Measurements from ENCODE around the gene KCNK2. TPM values are rescaled to one million over a fixed set of nuclear protein-coding genes. Genes with fewer than 3 reads are reported as not detected.

Gene KCNK2
- polyA plus RNA-seq, 3 donors = not detected

- no peak overlapping the region for H2AFZ ChIP-seq (ENCODE audit: insufficient read depth, low read depth, low read length, poor library complexity, severe bottlenecking)
- Mint-ChIP-seq H3K9me3 (peaks cover 0 to 1% (median 0%) of the 10 kb centered on the region in 7 donors), H3K36me3 (no peaks in the 10 kb centered on the region), H3K4me3 (no peak overlapping the region), H3K27ac (no peak overlapping the region), H3K27me3 (ENCODE audit: low read depth in 3 of 3) (no peaks in the 10 kb centered on the region), H3K4me1 (peaks cover 2% of the 10 kb centered on the region)
- no peak overlapping the region for H3K4me3 ChIP-seq (replicated peaks in 1 of 3; ENCODE audit: low read depth in 2 of 3, low read length in 3 of 3)
- intact Hi-C loops (cut with micrococcal nuclease) = no loop called here
- no CpG with 5 or more reads among the region's 1 CpG for WGBS (ENCODE audit: insufficient coverage)
- TF ChIP-seq, protein P1, sequence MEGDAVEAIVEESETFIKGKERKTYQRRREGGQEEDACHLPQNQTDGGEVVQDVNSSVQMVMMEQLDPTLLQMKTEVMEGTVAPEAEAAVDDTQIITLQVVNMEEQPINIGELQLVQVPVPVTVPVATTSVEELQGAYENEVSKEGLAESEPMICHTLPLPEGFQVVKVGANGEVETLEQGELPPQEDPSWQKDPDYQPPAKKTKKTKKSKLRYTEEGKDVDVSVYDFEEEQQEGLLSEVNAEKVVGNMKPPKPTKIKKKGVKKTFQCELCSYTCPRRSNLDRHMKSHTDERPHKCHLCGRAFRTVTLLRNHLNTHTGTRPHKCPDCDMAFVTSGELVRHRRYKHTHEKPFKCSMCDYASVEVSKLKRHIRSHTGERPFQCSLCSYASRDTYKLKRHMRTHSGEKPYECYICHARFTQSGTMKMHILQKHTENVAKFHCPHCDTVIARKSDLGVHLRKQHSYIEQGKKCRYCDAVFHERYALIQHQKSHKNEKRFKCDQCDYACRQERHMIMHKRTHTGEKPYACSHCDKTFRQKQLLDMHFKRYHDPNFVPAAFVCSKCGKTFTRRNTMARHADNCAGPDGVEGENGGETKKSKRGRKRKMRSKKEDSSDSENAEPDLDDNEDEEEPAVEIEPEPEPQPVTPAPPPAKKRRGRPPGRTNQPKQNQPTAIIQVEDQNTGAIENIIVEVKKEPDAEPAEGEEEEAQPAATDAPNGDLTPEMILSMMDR (IDR thresholded peaks at IDR 0.05) = no peak
- no peaks in the 10 kb centered on the region for H3K9me3 ChIP-seq (replicated peaks in 1 of 2; ENCODE audit: control insufficient read depth in 1 of 2, insufficient read depth in 1 of 2, low read length in 2 of 2)
- H3K4me1 ChIP-seq (ENCODE audit: control insufficient read depth in 1 of 2, insufficient read depth in 2 of 2, low read length in 2 of 2) = no peaks in the 10 kb centered on the region
- no peak overlapping the region for H3K9ac ChIP-seq (ENCODE audit: insufficient read depth, low read length, poor library complexity, severe bottlenecking)
- H3K27me3 ChIP-seq (ENCODE audit: control insufficient read depth in 2 of 2, insufficient read depth in 2 of 2, low read length in 2 of 2) = no peaks in the 10 kb centered on the region
- H3K27ac ChIP-seq (ENCODE audit: low read depth in 1 of 2, low read length in 2 of 2) = no peak overlapping the region
- H3K4me2 ChIP-seq (replicated peaks; ENCODE audit: extremely low read depth, low read length, poor library complexity, severe bottlenecking) = no peak overlapping the region
- no peaks in the 10 kb centered on the region for H3K36me3 ChIP-seq (replicated peaks in 1 of 2; ENCODE audit: control insufficient read depth in 1 of 2, insufficient read depth in 2 of 2, low read length in 2 of 2)
- H3K79me2 ChIP-seq (ENCODE audit: insufficient read depth, low read length) = no peaks in the 10 kb centered on the region
- no peak for DNase-seq
- no peaks in the 10 kb centered on the region for H4K20me1 ChIP-seq (ENCODE audit: insufficient read depth, low read length)
These were observed 33.2 kb downstream of the KCNK2 start for GRCh38 chr1:215115760-215116159.

DNA sequence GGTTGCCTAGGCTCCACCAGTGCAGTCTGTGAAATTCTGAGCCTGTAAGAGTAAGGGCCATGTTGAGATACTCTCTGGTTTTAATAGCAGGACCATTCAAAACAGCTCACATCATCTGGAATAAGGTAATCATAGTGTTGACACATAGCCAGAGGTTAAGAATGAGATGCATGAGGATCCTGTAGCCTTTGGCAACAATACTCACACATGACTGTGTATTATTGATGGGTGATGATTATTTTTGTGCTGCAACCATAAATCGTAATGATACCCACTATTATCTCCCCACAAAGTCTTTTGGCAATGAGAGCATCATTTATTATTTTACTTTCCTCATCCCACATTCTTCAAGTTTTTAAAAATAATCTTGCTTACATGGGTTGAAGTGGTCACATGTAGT, 35.5 kb downstream of the KCNK2 start:
- H3K4me3 ChIP-seq (replicated peaks in 1 of 3; ENCODE audit: low read depth in 2 of 3, low read length in 3 of 3) = no peak overlapping the region
- no peak overlapping the region for H3K27ac Mint-ChIP-seq
- no peaks in the 10 kb centered on the region for H3K36me3 Mint-ChIP-seq
- no peaks in the 10 kb centered on the region for H4K20me1 ChIP-seq (ENCODE audit: insufficient read depth, low read length)
- no peaks in the 10 kb centered on the region for H3K27me3 ChIP-seq (ENCODE audit: control insufficient read depth in 2 of 2, insufficient read depth in 2 of 2, low read length in 2 of 2)
- H3K4me1 ChIP-seq (ENCODE audit: control insufficient read depth in 1 of 2, insufficient read depth in 2 of 2, low read length in 2 of 2) = no peaks in the 10 kb centered on the region
- WGBS (ENCODE audit: insufficient coverage) = no CpG with 5 or more reads among the region's 1 CpG
- peaks cover 0 to 4% (median 0%) of the 10 kb centered on the region in 7 donors for H3K9me3 Mint-ChIP-seq
- H2AFZ ChIP-seq (ENCODE audit: insufficient read depth, low read depth, low read length, poor library complexity, severe bottlenecking) = no peak overlapping the region
- H3K27ac ChIP-seq (ENCODE audit: low read depth in 1 of 2, low read length in 2 of 2) = no peak overlapping the region
- no peaks in the 10 kb centered on the region for H3K9me3 ChIP-seq (replicated peaks in 1 of 2; ENCODE audit: control insufficient read depth in 1 of 2, insufficient read depth in 1 of 2, low read length in 2 of 2)
- intact Hi-C loops (cut with micrococcal nuclease) = no loop called here
- no peak overlapping the region for H3K4me2 ChIP-seq (replicated peaks; ENCODE audit: extremely low read depth, low read length, poor library complexity, severe bottlenecking)
- no peak overlapping the region for H3K9ac ChIP-seq (ENCODE audit: insufficient read depth, low read length, poor library complexity, severe bottlenecking)
- DNase-seq = no peak
- peaks cover 2% of the 10 kb centered on the region for H3K4me1 Mint-ChIP-seq
- no peaks in the 10 kb centered on the region for H3K79me2 ChIP-seq (ENCODE audit: insufficient read depth, low read length)
- peaks cover 0 to 2% (median 0%) of the 10 kb centered on the region in 3 donors for H3K27me3 Mint-ChIP-seq (ENCODE audit: low read depth in 3 of 3)
- TF ChIP-seq, protein P1 (IDR thresholded peaks at IDR 0.05) = no peak
- no peak overlapping the region for H3K4me3 Mint-ChIP-seq
- no peaks in the 10 kb centered on the region for H3K36me3 ChIP-seq (replicated peaks in 1 of 2; ENCODE audit: control insufficient read depth in 1 of 2, insufficient read depth in 2 of 2, low read length in 2 of 2)

Data from CD14-positive monocyte (primary cell).